ENCODE results near the gene DDX59. TPM values are rescaled to one million over a fixed set of nuclear protein-coding genes. Genes with fewer than 3 reads are reported as not detected.

DDX59 gene
- total and polyA plus RNA-seq, 9 of the 15 experiments (the other 6 are each of a cell fraction or from before 2014, with no cell fraction given): 8.3 to 30.4 (median 19.8) TPM

DNA sequence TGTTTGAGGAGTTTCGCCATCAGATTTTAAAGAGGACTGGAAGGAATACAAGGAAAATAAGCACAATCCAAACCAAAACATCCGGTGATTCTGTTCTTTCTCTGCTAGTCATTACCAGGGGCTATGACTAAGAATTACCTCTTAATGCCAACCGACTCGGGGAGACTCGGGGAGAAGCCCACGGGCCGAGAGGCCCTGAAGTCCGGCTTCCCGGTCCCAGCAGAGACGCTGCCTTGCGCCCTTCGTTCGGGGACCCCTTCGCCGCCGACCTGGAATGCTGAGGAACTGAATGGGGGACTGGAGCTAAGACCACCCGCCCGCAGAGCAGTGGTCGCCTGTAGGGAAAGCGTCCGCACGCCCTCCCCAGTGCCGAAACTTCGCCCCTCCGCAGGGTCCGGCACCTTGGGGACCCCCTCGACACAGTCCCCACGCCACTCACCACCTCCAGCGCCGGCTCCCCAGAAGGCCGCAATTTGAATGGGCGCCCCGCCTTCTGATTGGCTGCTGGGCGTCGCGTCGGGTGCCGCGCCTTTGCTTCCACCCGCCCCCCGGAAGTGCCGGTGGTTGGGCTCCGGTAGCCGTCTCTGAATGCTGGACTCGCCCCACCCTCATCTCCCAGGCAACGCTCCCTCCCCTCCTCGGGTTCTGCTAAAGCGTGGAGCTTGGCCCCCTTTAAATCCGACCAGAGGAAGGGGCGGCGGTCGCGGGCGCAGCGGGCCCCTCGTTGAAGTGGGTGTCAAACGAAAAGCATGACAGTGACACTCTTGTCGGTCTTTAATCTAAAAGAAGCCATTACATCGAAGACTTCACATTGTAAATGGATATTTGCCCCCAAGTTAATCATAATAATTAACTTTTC, 49.2 kb downstream of the DDX59 start, which contains the start of gene KIF14 (continued):
- TF ChIP-seq PHTF2 (CRISPR knock-in tag; IDR thresholded peaks at IDR 0.05): no peak
- no peak for TF ChIP-seq HMG20A (CRISPR knock-in tag; conservative IDR thresholded peaks at IDR 0.05)
- TF ChIP-seq, protein P1, sequence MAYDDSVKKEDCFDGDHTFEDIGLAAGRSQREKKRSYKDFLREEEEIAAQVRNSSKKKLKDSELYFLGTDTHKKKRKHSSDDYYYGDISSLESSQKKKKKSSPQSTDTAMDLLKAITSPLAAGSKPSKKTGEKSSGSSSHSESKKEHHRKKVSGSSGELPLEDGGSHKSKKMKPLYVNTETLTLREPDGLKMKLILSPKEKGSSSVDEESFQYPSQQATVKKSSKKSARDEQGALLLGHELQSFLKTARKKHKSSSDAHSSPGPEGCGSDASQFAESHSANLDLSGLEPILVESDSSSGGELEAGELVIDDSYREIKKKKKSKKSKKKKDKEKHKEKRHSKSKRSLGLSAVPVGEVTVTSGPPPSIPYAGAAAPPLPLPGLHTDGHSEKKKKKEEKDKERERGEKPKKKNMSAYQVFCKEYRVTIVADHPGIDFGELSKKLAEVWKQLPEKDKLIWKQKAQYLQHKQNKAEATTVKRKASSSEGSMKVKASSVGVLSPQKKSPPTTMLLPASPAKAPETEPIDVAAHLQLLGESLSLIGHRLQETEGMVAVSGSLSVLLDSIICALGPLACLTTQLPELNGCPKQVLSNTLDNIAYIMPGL (CRISPR knock-in tag; IDR thresholded peaks at IDR 0.05): no peak
- peak in 1 of 2 experiments; percentile 94; a peak in 2 of 4 replicates for TF ChIP-seq HDAC1 (IDR thresholded peaks at IDR 0.05)
- peak; percentile 94 for TF ChIP-seq POLR2A (conservative IDR thresholded peaks at IDR 0.05)
- no peak for TF ChIP-seq SREBF2 (CRISPR knock-in tag; IDR thresholded peaks at IDR 0.05)
- TF ChIP-seq, protein P2, sequence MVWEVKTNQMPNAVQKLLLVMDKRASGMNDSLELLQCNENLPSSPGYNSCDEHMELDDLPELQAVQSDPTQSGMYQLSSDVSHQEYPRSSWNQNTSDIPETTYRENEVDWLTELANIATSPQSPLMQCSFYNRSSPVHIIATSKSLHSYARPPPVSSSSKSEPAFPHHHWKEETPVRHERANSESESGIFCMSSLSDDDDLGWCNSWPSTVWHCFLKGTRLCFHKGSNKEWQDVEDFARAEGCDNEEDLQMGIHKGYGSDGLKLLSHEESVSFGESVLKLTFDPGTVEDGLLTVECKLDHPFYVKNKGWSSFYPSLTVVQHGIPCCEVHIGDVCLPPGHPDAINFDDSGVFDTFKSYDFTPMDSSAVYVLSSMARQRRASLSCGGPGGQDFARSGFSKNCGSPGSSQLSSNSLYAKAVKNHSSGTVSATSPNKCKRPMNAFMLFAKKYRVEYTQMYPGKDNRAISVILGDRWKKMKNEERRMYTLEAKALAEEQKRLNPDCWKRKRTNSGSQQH (CRISPR knock-in tag; IDR thresholded peaks at IDR 0.05): peak; percentile 74; the same call in 1 of the 2 replicates
- no peak for TF ChIP-seq NR2F6 (CRISPR knock-in tag; IDR thresholded peaks at IDR 0.05)
- no peak for TF ChIP-seq TFAM (CRISPR knock-in tag; conservative IDR thresholded peaks at IDR 0.05)
- TF ChIP-seq ZC3H8 (IDR thresholded peaks at IDR 0.05): no peak
- TF ChIP-seq ZKSCAN8 (CRISPR knock-in tag; IDR thresholded peaks at IDR 0.05): no peak
- TF ChIP-seq FOXP1 (CRISPR knock-in tag; IDR thresholded peaks at IDR 0.05): peak; percentile 94
- peak in 1 of 2 experiments; percentile 72; a peak in 2 of 4 replicates for TF ChIP-seq TEAD1 (CRISPR knock-in tag; IDR thresholded peaks at IDR 0.05)
- peak; percentile 80 for TF ChIP-seq POLR2B (IDR thresholded peaks at IDR 0.05; ENCODE audit: low read depth, partially characterized antibody)
- no peak for TF ChIP-seq ZNF24 (IDR thresholded peaks at IDR 0.05)
- peak; percentile 74; the same call in 1 of the 2 replicates for TF ChIP-seq FOXP4 (CRISPR knock-in tag; IDR thresholded peaks at IDR 0.05; ENCODE audit: borderline replicate concordance)
- TF ChIP-seq GMEB1 (CRISPR knock-in tag; IDR thresholded peaks at IDR 0.05): peak; percentile 36; the same call in 1 of the 2 replicates
- no peak for TF ChIP-seq MTA2 (IDR thresholded peaks at IDR 0.05; ENCODE audit: low read depth)
- TF ChIP-seq ZHX1 (conservative IDR thresholded peaks at IDR 0.05; ENCODE audit: low read length): no peak

Data from K562 (cell line).